Skin epidermis (tissue), 12 donors: ENCODE measurements around the gene SKI.
A peak's percentile ranks its signal among the peaks of the same experiment; 100 is the strongest.

Source experiments
- H3K27ac ChIP-seq, 21 experiments: fragments of 200-600 bp; sonication (generic) in 11 of 21; one replicate each; pipeline ENCODE4 v1.5.0; 2020; ENCODE audit warnings: mild to moderate bottlenecking in 3 of 21, inconsistent platforms in 2 of 21, moderate library complexity in 2 of 21
- H3K4me3 ChIP-seq, 7 experiments: fragments of 200-600 bp; sonication (generic) in 2 of 7; one replicate each; pipeline ENCODE4 v1.5.0; 2020; ENCODE audit warnings: inconsistent platforms in 2 of 7, mild to moderate bottlenecking in 2 of 7, moderate library complexity in 1 of 7

The SKI gene

DNA sequence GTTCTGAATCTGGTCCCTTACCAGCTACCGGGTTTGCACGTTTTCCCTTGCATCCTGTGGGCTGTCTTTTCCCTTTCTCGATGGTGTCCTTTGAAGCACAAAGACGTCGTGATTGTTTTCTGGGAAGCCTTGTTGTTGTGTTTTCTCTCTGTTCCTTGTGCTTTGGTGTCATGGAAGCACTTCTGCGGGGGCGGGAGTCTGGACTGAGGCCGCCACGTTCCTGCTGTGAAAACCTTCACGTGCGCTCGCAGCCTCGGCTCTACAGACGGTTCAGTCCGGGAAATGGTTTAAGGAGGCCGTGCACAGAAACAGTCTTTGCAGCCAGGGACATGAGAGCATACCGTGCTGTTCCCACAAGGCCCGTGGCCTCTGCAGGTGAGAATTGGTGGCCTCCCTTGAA, 68.5 kb downstream of the SKI start:
- no peak overlapping the region for H3K27ac ChIP-seq
- H3K4me3 ChIP-seq: no peak overlapping the region

DNA sequence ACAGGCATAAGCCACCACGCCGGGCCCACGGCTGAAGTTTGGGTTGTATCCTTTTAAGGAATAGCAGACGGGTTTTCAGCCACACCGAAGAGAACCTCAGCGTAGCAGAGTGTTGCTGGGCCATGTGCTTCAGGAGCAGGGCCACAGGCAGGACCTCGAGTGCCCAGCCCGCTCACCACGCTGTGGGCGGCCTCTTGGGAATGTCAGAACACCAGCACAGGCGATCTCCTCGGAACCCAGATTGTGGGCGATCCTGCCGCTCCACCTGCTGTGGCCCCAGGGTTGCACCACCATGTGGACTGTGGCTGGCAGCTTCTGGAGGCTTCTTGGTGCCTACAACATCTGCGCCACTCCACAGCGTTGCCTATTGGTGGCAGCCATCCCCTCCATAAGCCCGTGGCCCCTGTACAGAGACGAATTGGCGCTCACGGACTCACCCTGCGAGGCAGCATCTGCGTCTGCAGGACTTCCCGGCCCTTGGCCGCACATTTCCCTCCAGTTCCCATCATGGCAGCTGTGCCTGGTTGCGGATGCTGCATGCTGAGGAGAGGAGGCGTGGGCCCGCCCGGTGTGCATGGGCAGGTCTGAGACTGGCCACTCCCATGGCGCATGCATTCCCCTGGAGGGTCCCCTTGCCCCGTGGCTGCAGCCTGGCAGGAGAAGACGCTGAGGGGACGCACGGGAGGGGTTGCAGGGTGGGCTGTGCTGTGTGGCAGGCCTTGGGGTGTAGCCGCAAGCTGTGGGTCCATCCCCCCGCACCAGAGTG, 69.3 kb downstream of the SKI start:
- Histone ChIP-seq H3K4me3 (no peak overlapping the region), H3K27ac (no peak overlapping the region)

DNA sequence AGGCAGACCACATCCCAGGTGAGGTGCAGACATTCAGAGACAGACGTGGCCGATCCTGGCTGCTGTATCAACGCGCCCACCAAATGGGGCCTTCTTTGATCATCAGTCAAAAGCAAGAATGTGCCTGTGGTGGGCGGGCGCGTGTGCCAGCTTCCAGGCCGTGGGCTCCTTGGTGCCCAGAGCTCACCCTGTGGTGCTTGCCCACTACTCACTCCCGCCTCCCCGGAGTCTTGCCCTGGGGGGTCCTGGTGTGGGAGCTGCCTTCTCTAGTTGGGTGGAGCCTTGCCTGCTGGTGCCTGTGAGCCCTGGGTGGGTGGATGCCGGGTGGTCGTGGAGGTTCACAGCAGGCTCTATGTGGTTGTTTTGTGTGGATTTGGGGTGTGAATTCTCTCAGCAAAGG, 70.6 kb downstream of the SKI start:
- H3K27ac ChIP-seq: peak overlapping the region in 14 of 21 experiments; percentile 0 to 93 (median 86)
- no peak overlapping the region for H3K4me3 ChIP-seq

DNA sequence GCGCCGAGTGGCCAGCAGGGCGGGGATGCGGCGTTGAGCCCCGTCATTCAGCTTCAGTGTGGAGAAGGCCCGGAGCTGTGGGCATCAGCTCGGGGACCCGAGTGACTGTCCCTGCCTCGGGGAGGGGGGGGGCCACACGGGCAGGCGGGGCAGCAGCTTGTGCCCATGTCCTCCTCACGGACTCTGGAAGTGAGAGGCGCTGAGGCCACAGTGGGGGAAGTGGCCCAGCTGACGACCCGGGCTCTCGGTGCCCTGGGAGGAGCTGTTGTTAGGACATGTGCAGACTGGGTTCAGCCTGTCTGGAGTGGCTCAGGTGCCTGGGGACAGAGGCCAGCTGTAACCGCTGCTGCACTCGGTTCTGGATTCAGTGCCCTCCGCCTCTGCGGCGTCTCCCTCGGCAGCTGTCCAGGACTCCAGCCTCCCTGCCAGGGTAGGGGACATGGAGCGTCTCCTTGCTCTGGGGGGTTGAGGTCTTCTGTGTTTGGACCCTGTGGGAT, 71.1 kb downstream of the SKI start:
- no peak overlapping the region for H3K4me3 ChIP-seq
- H3K27ac ChIP-seq: peak overlapping the region in 16 of 21 experiments; percentile 1 to 93 (median 87)

DNA sequence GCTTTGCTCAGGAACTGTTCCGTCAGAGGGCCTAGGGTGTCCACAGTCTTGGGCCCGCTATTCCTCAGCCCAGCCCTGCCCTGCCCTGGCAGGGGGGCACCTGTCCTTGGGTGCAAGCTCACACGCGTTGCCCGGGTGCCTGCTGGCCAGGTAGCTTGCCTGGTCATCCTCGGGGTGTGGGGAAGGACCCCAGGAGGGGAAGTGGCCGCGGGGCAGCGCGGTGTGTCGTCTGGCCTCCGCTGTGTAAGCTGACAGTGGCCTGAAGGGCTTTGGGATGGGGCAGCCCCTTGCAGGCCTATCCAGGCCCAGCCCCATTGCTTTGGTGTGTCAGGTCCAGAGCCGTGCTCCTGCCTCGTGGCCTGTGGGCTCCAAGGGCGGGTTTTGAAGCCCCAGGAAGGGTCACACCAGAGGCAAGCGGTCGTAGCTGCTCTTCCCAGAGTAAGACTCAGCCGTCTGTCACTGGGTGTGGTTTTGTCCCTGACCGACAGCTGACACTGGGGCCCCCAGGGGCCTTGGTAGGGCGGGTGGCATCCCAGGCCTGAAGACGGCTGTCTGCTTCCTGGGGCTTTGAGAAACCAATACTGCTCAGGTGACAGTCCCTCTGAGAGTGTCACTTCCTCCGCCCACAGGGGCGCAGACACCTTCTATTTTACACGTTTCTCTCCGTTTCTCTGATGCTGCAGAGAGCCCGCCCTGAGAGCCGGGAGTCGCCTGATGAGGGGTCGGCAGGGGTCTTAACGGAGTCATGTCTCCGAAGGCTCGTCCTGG, 72.1 kb downstream of the SKI start:
- H3K4me3 ChIP-seq: peak overlapping the region in 5 of 7 experiments; percentile 12 to 25 (median 16)
- peak overlapping the region; percentile 1 to 93 (median 86) for H3K27ac ChIP-seq

DNA sequence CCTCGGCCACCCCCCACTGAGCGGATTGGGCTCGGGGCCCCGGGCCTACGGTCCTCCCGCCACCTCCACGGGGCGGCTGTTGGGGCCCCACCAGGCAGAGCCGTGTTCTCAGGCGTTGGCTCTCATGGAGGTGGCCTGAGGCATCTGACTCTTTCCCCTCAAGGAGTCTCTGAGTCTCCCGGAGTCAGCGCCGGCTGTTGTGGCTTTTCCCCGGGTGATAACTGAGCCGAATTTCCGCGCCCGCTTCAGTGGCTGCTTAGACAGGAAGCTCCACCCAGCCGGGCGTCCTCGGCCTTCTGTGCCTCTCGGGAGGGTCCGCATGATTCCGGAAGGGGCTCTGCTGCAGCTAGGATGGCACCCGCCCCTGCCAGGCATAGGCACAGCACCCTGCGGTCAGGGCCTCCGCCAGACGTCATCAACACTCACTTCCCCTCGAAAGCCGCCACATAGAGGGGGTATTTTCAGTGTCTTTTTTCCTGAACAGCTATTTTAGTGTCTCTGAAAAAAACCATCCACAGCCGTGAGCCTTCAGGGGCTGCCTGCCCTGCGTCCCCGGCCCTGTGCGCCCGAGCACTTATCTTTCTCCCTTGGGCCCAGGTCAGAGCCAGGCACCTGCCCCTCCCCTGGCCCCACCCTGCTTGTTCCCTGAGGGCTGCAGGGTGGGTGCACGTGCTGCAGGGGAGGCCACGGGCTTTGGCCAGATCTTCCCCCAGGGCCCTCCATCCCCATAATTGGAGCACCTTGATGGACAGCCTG, 72.9 kb downstream of the SKI start:
- peak overlapping the region; percentile 1 to 93 (median 86) for H3K27ac ChIP-seq
- peak overlapping the region in 5 of 7 experiments; percentile 12 to 25 (median 16) for H3K4me3 ChIP-seq

DNA sequence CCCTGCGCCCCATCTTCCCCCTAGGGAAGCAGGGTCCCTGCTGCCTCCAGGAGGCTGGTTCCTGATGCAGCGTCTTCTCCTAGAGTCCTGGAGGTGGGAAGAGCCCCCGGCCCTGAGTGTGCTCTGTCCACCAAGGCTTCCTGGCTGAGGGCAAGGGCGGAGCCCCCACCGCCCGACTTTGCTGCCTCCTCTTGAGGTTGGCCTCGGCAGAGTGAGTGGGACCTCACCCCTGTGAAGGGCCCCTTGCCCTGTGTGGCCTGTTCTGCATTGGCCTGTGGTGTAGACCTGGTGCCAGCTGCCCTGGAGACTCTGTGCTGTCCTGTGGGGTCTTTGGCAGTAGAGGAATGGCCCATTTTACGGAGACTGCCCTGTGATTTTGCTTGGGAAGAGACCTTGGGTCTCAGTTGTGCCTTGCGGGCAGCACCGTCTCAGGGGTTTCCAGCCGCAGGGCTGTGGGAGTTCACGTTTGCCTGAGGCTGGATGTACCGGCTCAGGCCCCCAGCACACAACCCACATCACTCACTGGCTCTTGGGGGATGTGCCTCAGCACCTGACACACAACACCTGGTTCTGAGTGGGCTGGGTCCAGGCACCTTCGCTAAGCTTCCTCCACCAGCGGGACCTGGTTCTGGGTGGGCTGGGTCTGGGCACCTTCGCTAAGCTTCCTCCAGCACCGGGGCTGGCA, 73.6 kb downstream of the SKI start:
- Histone ChIP-seq H3K4me3 (no peak overlapping the region), H3K27ac (peak overlapping the region in 20 of 21 experiments; percentile 12 to 93 (median 86))

DNA sequence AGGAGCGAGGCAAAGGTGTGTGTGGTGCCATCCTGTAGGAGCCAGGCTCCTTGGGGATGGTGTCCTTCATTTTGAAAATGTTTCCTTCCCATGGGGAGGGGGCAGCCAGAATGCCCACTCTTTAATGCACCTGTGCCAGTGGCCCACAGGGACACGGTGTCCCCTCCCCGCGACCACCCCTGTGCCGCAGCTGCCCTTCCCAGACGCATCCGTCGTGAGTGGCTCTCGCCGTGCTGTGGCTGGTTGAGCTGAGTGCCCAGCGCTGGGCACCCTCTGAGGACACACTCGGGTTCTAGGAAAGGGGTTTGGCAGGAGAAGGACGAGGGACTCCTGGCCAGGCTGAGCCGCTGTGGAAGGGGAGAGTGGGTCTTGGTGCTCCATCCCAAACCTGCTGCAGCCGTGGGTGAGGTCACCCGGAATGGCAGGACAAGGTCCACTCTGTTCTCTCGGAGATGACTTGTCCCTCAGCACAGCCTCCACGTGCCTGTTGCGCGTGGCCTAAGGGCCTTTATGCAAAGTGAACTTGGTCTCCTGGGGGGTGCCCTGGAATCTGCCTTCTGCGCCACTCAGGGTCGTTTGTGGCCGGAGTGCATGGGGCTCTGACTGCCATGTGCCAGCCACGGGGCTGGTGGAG, 74.3 kb downstream of the SKI start:
- Histone ChIP-seq H3K27ac (peak overlapping the region in 12 of 21 experiments; percentile 17 to 93 (median 88)), H3K4me3 (no peak overlapping the region)

DNA sequence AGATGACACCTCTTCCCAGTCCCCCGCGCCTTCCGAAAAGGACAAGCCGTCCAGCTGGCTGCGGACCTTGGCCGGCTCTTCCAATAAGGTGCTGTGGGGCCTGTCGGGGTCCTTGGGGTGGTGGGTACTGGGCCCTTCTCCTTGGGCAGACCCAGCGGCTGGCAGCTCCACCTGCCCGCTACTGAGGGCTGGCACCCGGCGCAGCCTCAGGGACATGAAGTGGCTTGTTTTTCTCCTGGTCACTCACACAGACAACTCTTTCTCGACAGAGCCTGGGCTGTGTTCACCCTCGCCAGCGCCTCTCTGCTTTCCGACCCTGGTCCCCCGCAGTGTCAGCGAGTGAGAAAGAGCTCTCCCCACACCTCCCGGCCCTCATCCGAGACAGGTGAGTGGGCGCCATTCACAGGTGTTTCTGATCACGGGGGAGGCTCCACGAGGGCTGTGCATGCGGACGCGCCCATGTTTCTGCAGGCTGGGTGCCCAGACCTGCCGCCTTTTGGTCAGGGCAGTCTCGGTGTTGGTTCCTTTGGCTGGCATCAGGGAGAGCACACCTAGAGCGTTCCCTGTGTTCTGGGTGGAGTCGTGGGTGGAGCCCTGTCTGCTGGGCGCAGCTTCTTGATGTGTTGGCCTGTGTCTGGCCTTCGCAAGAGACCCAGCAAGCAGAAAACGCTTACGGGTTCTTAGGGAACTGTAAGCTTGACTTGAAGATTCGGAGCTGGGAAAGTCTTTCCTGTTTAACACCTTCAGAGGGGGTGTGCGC, 75.1 kb downstream of the SKI start:
- Histone ChIP-seq H3K4me3 (no peak overlapping the region), H3K27ac (peak overlapping the region in 5 of 21 experiments; percentile 6 to 80 (median 28))

DNA sequence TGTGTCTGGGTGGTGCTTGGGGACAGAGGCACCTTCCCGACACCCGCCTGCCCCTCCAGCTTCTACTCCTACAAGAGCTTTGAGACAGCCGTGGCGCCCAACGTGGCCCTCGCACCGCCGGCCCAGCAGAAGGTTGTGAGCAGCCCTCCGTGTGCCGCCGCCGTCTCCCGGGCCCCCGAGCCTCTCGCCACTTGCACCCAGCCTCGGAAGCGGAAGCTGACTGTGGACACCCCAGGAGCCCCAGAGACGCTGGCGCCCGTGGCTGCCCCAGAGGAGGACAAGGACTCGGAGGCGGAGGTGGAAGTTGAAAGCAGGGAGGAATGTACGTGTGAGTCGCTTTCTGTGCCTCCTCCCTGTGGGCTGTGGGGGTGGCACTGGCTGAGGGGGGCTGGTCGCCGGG, 75.7 kb downstream of the SKI start:
- H3K27ac ChIP-seq: peak overlapping the region in 4 of 21 experiments; percentile 5 to 40 (median 30)
- no peak overlapping the region for H3K4me3 ChIP-seq

DNA sequence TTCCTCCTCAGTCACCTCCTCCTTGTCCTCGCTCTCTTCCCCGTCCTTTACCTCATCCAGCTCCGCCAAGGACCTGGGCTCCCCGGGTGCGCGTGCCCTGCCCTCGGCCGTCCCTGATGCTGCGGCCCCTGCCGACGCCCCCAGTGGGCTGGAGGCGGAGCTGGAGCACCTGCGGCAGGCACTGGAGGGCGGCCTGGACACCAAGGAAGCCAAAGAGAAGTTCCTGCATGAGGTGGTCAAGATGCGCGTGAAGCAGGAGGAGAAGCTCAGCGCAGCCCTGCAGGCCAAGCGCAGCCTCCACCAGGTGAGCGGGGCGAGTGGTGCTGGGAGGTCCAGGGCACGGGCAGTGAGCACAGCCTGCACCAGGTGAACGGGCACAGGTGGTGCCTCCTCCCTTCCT, 76.2 kb downstream of the SKI start:
- Histone ChIP-seq H3K27ac (peak overlapping the region in 2 of 21 experiments; percentile 5 to 40), H3K4me3 (no peak overlapping the region)

DNA sequence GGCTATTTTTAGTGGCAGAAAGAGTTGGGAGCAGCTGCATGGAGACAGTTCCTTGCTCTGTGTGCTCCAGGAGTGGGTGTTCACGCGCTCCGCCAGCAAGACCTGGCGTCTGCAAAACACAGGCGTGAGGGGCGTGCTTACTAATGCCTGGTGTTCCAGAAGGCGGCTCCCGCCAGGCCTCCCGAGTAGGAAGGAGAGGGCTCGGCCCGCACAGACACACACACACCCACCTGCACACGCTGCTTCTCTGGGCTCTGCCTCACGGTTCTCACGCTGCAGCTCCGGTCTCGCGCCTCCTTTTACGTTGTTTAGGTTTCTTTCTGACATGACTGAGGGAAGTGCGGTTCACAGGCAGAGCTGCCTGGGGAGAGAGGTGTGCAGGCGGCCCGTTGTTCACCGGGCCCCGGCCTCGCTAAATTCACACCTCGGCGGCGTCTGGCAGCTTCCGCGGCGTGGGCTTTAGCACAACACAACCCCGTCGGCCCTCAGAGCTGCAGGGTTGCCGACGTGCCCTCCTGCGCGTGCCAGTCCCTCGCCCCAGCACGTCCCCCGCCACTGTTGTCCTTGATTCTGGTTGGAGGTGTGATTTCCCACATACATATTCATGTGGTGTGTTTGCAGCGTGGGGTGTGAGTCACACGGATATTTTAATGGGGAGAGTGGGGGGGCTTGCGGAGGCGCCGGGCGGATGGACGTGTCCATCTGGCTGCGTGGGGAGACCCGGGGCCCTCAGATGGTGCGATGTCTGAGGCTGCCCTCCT, 77.0 kb downstream of the SKI start:
- Histone ChIP-seq H3K27ac (no peak overlapping the region), H3K4me3 (no peak overlapping the region)

DNA sequence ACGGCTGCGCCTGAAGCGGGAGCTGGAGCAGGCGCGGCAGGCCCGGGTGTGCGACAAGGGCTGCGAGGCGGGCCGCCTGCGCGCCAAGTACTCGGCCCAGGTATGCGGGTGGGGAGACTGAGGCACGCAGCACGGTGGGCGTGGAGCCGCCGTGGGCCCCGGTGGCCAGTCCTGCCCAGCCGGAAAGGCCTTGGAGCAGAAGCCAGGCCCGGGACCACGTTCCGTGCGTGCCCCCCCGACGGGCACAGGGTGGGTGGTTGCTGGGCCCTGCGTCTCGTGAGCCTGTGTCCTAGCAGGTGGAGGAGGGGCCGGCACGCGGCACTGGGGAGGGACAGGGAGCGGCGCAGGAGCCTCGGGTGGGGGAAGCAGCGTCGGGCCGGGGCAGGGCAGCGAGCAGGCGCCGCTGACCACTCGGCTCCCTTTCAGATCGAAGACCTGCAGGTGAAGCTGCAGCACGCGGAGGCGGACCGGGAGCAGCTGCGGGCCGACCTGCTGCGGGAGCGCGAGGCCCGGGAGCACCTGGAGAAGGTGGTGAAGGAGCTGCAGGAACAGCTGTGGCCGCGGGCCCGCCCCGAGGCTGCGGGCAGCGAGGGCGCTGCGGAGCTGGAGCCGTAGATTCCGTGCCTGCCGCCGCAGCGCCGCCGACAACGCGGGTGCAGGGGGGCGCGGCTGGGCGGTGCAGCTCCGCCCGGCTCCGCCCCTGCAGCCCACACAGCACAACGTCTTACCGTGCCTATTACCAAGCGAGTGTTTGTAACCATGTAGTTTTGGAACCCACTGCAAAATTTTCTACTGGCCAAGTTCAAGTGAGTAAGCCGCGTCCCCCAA, 78.2 kb downstream of the SKI start:
- no peak overlapping the region for H3K27ac ChIP-seq
- no peak overlapping the region for H3K4me3 ChIP-seq

DNA sequence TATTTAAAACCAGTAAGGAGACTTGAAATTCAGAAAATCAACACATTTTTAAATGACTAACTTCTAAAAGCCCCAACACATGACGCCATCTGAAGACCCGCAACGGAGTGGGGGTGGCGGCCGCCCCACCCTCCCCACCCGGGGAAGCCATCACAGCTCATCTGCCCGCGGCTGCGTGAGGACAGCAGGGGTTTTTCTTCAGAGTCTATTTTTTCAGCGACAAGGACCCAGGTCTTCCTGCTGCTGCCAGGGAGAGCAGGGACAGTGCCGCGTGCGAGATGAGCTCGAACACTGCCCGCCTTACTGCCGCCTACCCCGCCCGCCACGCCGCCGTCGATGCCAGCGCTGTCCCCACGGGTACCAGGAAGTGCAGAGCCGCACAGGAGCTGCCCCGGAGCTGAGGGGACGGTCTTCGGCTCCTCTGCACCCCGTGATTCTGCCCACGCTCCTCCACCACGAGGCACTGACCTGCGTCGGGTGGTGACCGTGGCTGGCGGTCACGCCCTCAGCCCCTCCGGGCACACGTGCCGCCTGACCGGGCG, 79.0 kb downstream of the SKI start:
- Histone ChIP-seq H3K27ac (no peak overlapping the region), H3K4me3 (no peak overlapping the region)

DNA sequence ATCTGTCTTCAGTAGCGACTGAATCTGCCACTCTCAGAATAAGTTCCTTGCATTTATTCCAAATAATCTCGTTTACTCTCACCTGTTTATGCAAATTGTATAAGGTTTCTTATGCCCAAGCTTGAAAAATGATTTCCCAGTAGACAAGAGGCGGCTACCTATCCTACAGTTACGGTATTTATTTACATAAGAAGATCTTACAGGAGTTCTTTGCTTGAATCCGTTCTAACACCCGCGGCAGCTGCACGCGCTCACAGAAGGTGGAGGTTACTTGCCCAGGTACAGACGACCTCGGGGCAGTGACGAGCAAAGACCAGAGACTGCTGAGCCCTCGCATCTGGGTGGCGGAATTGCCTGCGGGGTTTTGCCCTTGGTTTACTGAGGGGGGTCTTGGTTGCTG, 79.9 kb downstream of the SKI start:
- no peak overlapping the region for H3K27ac ChIP-seq
- no peak overlapping the region for H3K4me3 ChIP-seq

DNA sequence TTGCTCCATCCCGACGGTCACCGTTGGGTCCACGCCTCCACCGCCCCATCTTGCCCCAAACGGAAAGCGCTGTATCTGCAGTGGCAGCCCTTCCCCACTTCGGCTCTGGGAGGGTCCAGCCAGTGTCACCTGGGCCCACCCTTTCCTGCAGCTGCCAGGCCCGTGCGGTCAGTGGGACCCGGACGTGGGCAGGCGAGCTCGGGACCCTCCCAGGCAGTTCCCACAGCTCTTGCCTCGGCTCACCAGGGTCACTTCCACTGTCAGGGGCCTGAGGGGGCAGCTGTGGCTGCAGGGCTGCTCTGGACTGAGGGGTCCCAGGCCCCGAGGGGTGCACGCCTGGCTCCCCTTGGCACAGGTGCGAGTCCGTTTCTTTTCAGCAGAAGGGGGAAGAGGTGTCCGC, 80.7 kb downstream of the SKI start:
- Histone ChIP-seq H3K27ac (no peak overlapping the region), H3K4me3 (no peak overlapping the region)
